Measurements from ENCODE around the gene MYH15. TPM values are rescaled to one million over a fixed set of nuclear protein-coding genes. Genes with fewer than 3 reads are reported as not detected.

MYH15 gene
- total and polyA plus RNA-seq, 2 of the 4 experiments (the other 2 are of a cell fraction), result 0.10 to 0.36 TPM

GRCh38 chr3:108410531-108410984, 99.8 kb downstream of the MYH15 start:
- Histone ChIP-seq H3K14ac (replicated peaks; ENCODE audit: low read depth, low read length) (no peak overlapping the region), H2AK5ac (ENCODE audit: low read depth, low read length) (no peak overlapping the region), H3K9ac (ENCODE audit: low read depth, low read length) (no peak overlapping the region), H2AFZ (replicated peaks; ENCODE audit: low read length, poor library complexity) (peak overlapping the region; percentile 62), H3K27ac (ENCODE audit: insufficient read depth, low read length) (no peak overlapping the region), H2BK120ac (ENCODE audit: low read depth, low read length) (no peak overlapping the region), H2BK15ac (ENCODE audit: low read depth, low read length) (no peak overlapping the region), H3K18ac (ENCODE audit: low read depth, low read length) (no peak overlapping the region), H2BK5ac (ENCODE audit: low read depth, low read length, poor library complexity, severe bottlenecking) (no peak overlapping the region), H3K4ac (ENCODE audit: low read depth, low read length) (no peak overlapping the region), H2AK9ac (replicated peaks; ENCODE audit: low read depth, low read length, poor library complexity) (no peak overlapping the region), H2BK20ac (ENCODE audit: low read depth, low read length) (no peak overlapping the region), H3K4me1 (ENCODE audit: control insufficient read depth, insufficient read depth, low read length) (0 out of 2 replicates have a peak, but pooled peaks cover under 1% of the 10 kb centered on the region), H4K5ac (ENCODE audit: low read depth, low read length) (no peak overlapping the region), H3K56ac (ENCODE audit: extremely low read depth, insufficient read depth, low read length) (no peak overlapping the region), H3K79me1 (ENCODE audit: low read depth in 1 of 2, low read length in 2 of 2) (no peaks in the 10 kb centered on the region), H4K20me1 (ENCODE audit: insufficient read depth, low read length) (no peaks in the 10 kb centered on the region), H3K4me3 (ENCODE audit: insufficient read depth, low read depth, low read length) (no peak overlapping the region), H3K9me3 (ENCODE audit: control insufficient read depth, insufficient read depth, low read length) (no peaks in the 10 kb centered on the region), H3K23ac (ENCODE audit: low read depth, low read length) (no peak overlapping the region), H3K27me3 (ENCODE audit: control insufficient read depth, insufficient read depth, low read length) (no peaks in the 10 kb centered on the region; the same call in 1 of the 2 replicates), H3K36me3 (ENCODE audit: control insufficient read depth, insufficient read depth, low read length) (no peaks in the 10 kb centered on the region), H3K9me1 (ENCODE audit: insufficient read depth, low read length) (no peaks in the 10 kb centered on the region; the same call in 1 of the 2 replicates), H3K4me2 (ENCODE audit: low read depth, low read length) (no peak overlapping the region), H4K8ac (ENCODE audit: low read depth in 2 of 2, low read length in 2 of 2) (no peak overlapping the region), H4K91ac (ENCODE audit: insufficient read depth, low read depth, low read length) (no peak overlapping the region)
- dilution Hi-C loops (cut with HindIII; ENCODE audit: low sequenced_read_pairs, unreplicated experiment), result no loop called here
- no TSS peak for BruUV-seq (replicated peaks)
- no peak for DNase-seq
- POLR2A ChIA-PET (ENCODE audit: unreplicated experiment), result no interaction called here
- TF ChIP-seq MAZ (IDR thresholded peaks at IDR 0.05; ENCODE audit: borderline replicate concordance, low read depth, low read length) (no peak), NFE2L2 (IDR thresholded peaks at IDR 0.05; ENCODE audit: low read depth, low read length) (no peak), RFX5 (IDR thresholded peaks at IDR 0.05; ENCODE audit: low read depth, low read length) (no peak), CHD1 (IDR thresholded peaks at IDR 0.05; ENCODE audit: low read depth, low read length) (no peak), FOS (IDR thresholded peaks at IDR 0.05; ENCODE audit: low read depth, low read length) (no peak), CEBPB (IDR thresholded peaks at IDR 0.05; ENCODE audit: low read depth, low read length) (no peak), MXI1 (IDR thresholded peaks at IDR 0.05; ENCODE audit: borderline replicate concordance, low read depth, low read length) (no peak), RCOR1 (IDR thresholded peaks at IDR 0.05; ENCODE audit: insufficient replicate concordance, low read length) (no peak), BHLHE40 (IDR thresholded peaks at IDR 0.05; ENCODE audit: low read depth, low read length) (no peak), POLR2A (IDR thresholded peaks at IDR 0.05; ENCODE audit: low read depth, low read length) (no peak), CTCF (conservative IDR thresholded peaks at IDR 0.05; ENCODE audit: low read depth, low read length) (no peak), SMC3 (IDR thresholded peaks at IDR 0.05; ENCODE audit: low read depth, low read length) (no peak), RAD21 (IDR thresholded peaks at IDR 0.05; ENCODE audit: low read length) (no peak)
- TF ChIP-seq, protein P1, sequence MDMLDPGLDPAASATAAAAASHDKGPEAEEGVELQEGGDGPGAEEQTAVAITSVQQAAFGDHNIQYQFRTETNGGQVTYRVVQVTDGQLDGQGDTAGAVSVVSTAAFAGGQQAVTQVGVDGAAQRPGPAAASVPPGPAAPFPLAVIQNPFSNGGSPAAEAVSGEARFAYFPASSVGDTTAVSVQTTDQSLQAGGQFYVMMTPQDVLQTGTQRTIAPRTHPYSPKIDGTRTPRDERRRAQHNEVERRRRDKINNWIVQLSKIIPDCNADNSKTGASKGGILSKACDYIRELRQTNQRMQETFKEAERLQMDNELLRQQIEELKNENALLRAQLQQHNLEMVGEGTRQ (IDR thresholded peaks at IDR 0.05; ENCODE audit: low read depth, low read length), result no peak
- intact Hi-C loops (cut with micrococcal nuclease), result no loop called here
- ATAC-seq (ENCODE audit: low read depth), result no peak
- 77% methylated on average over 5 of the region's 11 CpGs; no CpG with 5 or more reads in 1 of the 2 experiments for WGBS, 2 experiments (ENCODE audit: extremely low coverage in 2 of 2, insufficient read length in 1 of 2)
- in situ Hi-C loops (cut with MboI; ENCODE audit: low sequenced_read_pairs), result no loop called here
- CTCF ChIA-PET, result no interaction called here

Data from IMR-90 (cell line).